HepG2 (cell line): ENCODE data around the gene MIDN. TPM values are rescaled to one million over a fixed set of nuclear protein-coding genes. Genes with fewer than 3 reads are reported as not detected.

Source experiments
- ARNTL ChIP-seq: sonication (generic); formaldehyde crosslinking; IDR thresholded peaks from 2 replicates; pipeline ENCODE4 v1.4.0; 2020; ENCODE audit warnings: mild to moderate bottlenecking, missing genetic modification reagents
- KLF16 ChIP-seq, 2 experiments: sonication (generic) in 1 of 2; formaldehyde crosslinking in 1 of 2; IDR thresholded peaks; 2 replicates each; pipeline versions ENCODE4 v1.6.1 to v1.8.0; 2016 to 2023; ENCODE audit warnings: missing genetic modification reagents in 2 of 2, missing compliant biosample characterization in 1 of 2
- KMT2A ChIP-seq: sonication (generic); formaldehyde crosslinking; IDR thresholded peaks from 2 replicates; pipeline ENCODE4 v1.4.0; 2020; ENCODE audit warnings: missing genetic modification reagents
- MAFG ChIP-seq: sonication (generic); formaldehyde crosslinking; IDR thresholded peaks from 2 replicates; pipeline ENCODE4 v1.5.1; 2020; ENCODE audit warnings: mild to moderate bottlenecking, missing genetic modification reagents
- SMARCE1 ChIP-seq: fragments of 450-650 bp; IDR thresholded peaks from 2 replicates; pipeline ENCODE4 v1.6.1; 2017; ENCODE audit warnings: borderline replicate concordance
- SOX13 ChIP-seq, 3 experiments: fragments of 450-650 bp in 1 of 3; sonication (generic) in 1 of 3; formaldehyde crosslinking in 1 of 3; IDR thresholded peaks in 2 of 3; conservative IDR thresholded peaks in 1 of 3; 2 replicates each; pipeline versions ENCODE4 v1.5.0 to v1.6.1; 2016 to 2020; ENCODE audit warnings: antibody characterized with exemption in 1 of 3, mild to moderate bottlenecking in 1 of 3, missing compliant biosample characterization in 1 of 3, missing genetic modification reagents in 1 of 3, moderate library complexity in 1 of 3
- THAP11 ChIP-seq: IDR thresholded peaks from 2 replicates; pipeline ENCODE4 v1.6.1; 2016; ENCODE audit warnings: missing biosample characterization, missing genetic modification reagents
- ZFP90 ChIP-seq: sonication (generic); formaldehyde crosslinking; IDR thresholded peaks from 2 replicates; pipeline ENCODE4 v1.8.0; 2022; ENCODE audit warnings: missing genetic modification reagents, mild to moderate bottlenecking, inconsistent platforms, borderline replicate concordance
- ZNF225 ChIP-seq: sonication (generic); formaldehyde crosslinking; IDR thresholded peaks from 2 replicates; pipeline ENCODE4 v1.4.0; 2020; ENCODE audit warnings: mild to moderate bottlenecking, missing genetic modification reagents
- ZNF251 ChIP-seq: sonication (generic); formaldehyde crosslinking; IDR thresholded peaks from 2 replicates; pipeline ENCODE4 v1.9.0; 2021; ENCODE audit warnings: mild to moderate bottlenecking, missing genetic modification reagents
- ZNF354B ChIP-seq: sonication (generic); formaldehyde crosslinking; IDR thresholded peaks from 2 replicates; pipeline ENCODE4 v1.8.0; 2022; ENCODE audit warnings: mild to moderate bottlenecking, missing genetic modification reagents
- ZNF569 ChIP-seq: sonication (generic); formaldehyde crosslinking; IDR thresholded peaks from 2 replicates; pipeline ENCODE4 v1.5.0; 2020; ENCODE audit warnings: mild to moderate bottlenecking, missing genetic modification reagents, moderate library complexity, borderline replicate concordance
- polyA plus RNA-seq, 8 experiments: library from polyadenylated mRNA; depleted of rRNA in 3 of 8; stranded (reverse) in 7 of 8; unstranded in 1 of 8; fragments of >200 nt; fragmentation: Illumina TruSeq in 4 of 8; extraction: Trizol in 4 of 8; gene quantifications; 2 replicates each; pipeline versions ENCODE4 v1.2.1 to v1.2.3, GENCODE V29; 2011 to 2016; ENCODE audit warnings: low read depth in 4 of 8, missing spikeins in 1 of 8, mixed read lengths in 1 of 8; ENCODE audit not compliant: insufficient read depth in 1 of 8
- total RNA-seq, 5 experiments: library from RNA; depleted of rRNA; stranded (reverse); fragments of >200 nt; fragmentation: Illumina TruSeq; extraction: Trizol; gene quantifications; 2 replicates each; pipeline ENCODE4 v1.2.3, GENCODE V29; 2016; ENCODE audit warnings: low read depth in 1 of 5
- TF ChIP-seq, protein P1 (sequence below): sonication (generic); formaldehyde crosslinking; conservative IDR thresholded peaks from 2 replicates; pipeline ENCODE4 v1.4.0; 2020; ENCODE audit warnings: missing genetic modification reagents
- TF ChIP-seq, protein P2 (sequence below): sonication (generic); formaldehyde crosslinking; IDR thresholded peaks from 2 replicates; pipeline ENCODE4 v1.8.0; 2023; ENCODE audit warnings: mild to moderate bottlenecking, missing genetic modification reagents
- TF ChIP-seq, protein P3 (sequence below), 2 experiments: sonication (generic) in 1 of 2; formaldehyde crosslinking in 1 of 2; IDR thresholded peaks; 2 replicates each; pipeline versions ENCODE4 v1.4.0 to v1.6.1; 2018 to 2020; ENCODE audit warnings: missing genetic modification reagents in 2 of 2, borderline replicate concordance in 1 of 2, low read depth in 1 of 2, mild to moderate bottlenecking in 1 of 2, missing biosample characterization in 1 of 2
- TF ChIP-seq, protein P4 (sequence below): sonication (generic); formaldehyde crosslinking; IDR thresholded peaks from 2 replicates; pipeline ENCODE4 v1.4.0; 2020; ENCODE audit warnings: mild to moderate bottlenecking, missing genetic modification reagents
- TF ChIP-seq, protein P5 (sequence below): sonication (generic); formaldehyde crosslinking; IDR thresholded peaks from 2 replicates; pipeline ENCODE4 v1.4.0; 2020; ENCODE audit warnings: missing genetic modification reagents, borderline replicate concordance
- TF ChIP-seq, protein P6 (sequence below): sonication (generic); formaldehyde crosslinking; IDR thresholded peaks from 2 replicates; pipeline ENCODE4 v1.8.0; 2022; ENCODE audit warnings: low read depth, missing genetic modification reagents

Gene MIDN
- total and polyA plus RNA-seq, 2 of the 13 experiments (the other 11 are each of a cell fraction or from before 2014, with no cell fraction given) = 8.4 to 18.0 TPM

DNA sequence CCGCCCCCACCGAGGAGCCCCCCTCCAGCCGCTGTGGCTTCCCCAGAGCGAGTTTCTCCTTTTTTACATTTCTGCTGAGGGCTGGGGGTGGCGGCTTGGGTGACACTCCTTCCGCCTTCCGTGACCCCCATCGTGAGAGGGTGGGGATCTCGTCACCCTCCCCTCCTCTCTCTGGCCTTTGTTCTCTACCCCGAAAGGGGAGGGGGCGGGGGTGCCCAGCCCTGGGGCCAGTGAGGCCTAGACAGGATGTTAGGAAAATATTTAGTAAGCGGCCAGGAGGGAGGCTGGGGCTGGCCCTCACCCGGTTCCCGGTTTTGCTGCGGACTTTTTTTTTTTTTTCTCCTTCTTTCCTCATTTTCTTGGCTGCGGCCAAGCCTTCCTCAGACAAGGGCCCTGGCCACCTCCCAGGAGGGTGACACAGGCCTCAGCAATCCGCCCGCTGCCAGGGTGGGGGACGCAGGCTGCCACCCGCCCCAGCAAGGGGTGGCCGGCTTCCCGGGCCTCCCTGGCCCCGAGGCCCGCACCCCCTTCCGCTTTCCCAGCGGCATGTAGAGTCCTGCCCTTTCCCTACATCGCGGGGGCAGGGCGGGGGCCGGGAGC, 3.9 kb downstream of the MIDN start (continued):
- peak; percentile 39; the same call in 1 of the 2 replicates for TF ChIP-seq THAP11
- TF ChIP-seq ZFP90 = no peak
- no peak for TF ChIP-seq MAFG (CRISPR knock-in tag)
- no peak for TF ChIP-seq KMT2A (CRISPR knock-in tag)
- TF ChIP-seq, protein P1, sequence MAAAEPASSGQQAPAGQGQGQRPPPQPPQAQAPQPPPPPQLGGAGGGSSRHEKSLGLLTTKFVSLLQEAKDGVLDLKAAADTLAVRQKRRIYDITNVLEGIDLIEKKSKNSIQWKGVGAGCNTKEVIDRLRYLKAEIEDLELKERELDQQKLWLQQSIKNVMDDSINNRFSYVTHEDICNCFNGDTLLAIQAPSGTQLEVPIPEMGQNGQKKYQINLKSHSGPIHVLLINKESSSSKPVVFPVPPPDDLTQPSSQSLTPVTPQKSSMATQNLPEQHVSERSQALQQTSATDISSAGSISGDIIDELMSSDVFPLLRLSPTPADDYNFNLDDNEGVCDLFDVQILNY = no peak
- TF ChIP-seq, protein P2, sequence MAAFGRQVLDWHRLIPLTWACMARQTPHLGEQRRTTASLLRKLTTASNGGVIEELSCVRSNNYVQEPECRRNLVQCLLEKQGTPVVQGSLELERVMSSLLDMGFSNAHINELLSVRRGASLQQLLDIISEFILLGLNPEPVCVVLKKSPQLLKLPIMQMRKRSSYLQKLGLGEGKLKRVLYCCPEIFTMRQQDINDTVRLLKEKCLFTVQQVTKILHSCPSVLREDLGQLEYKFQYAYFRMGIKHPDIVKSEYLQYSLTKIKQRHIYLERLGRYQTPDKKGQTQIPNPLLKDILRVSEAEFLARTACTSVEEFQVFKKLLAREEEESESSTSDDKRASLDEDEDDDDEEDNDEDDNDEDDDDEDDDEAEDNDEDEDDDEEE = no peak
- TF ChIP-seq ARNTL (CRISPR knock-in tag) = no peak
- TF ChIP-seq, protein P3, sequence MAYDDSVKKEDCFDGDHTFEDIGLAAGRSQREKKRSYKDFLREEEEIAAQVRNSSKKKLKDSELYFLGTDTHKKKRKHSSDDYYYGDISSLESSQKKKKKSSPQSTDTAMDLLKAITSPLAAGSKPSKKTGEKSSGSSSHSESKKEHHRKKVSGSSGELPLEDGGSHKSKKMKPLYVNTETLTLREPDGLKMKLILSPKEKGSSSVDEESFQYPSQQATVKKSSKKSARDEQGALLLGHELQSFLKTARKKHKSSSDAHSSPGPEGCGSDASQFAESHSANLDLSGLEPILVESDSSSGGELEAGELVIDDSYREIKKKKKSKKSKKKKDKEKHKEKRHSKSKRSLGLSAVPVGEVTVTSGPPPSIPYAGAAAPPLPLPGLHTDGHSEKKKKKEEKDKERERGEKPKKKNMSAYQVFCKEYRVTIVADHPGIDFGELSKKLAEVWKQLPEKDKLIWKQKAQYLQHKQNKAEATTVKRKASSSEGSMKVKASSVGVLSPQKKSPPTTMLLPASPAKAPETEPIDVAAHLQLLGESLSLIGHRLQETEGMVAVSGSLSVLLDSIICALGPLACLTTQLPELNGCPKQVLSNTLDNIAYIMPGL (CRISPR knock-in tag; IDR thresholded peaks at IDR 0.05; ENCODE audit: borderline replicate concordance in 1 of 2, low read depth in 1 of 2) = no peak
- peak; percentile 49; the same call in 1 of the 2 replicates for TF ChIP-seq SOX13 (IDR thresholded peaks at IDR 0.05)
- peak in 1 of 2 experiments; percentile 91; a peak in 2 of 4 replicates for TF ChIP-seq SOX13 (CRISPR knock-in tag; conservative IDR thresholded peaks at IDR 0.05 in 1 of 2, IDR thresholded peaks at IDR 0.05 in 1 of 2)
- TF ChIP-seq KLF16 (CRISPR knock-in tag; IDR thresholded peaks at IDR 0.05) = no peak
- TF ChIP-seq, protein P4, sequence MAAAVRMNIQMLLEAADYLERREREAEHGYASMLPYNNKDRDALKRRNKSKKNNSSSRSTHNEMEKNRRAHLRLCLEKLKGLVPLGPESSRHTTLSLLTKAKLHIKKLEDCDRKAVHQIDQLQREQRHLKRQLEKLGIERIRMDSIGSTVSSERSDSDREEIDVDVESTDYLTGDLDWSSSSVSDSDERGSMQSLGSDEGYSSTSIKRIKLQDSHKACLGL (CRISPR knock-in tag) = no peak
- TF ChIP-seq SMARCE1 = no peak
- TF ChIP-seq, protein P5, sequence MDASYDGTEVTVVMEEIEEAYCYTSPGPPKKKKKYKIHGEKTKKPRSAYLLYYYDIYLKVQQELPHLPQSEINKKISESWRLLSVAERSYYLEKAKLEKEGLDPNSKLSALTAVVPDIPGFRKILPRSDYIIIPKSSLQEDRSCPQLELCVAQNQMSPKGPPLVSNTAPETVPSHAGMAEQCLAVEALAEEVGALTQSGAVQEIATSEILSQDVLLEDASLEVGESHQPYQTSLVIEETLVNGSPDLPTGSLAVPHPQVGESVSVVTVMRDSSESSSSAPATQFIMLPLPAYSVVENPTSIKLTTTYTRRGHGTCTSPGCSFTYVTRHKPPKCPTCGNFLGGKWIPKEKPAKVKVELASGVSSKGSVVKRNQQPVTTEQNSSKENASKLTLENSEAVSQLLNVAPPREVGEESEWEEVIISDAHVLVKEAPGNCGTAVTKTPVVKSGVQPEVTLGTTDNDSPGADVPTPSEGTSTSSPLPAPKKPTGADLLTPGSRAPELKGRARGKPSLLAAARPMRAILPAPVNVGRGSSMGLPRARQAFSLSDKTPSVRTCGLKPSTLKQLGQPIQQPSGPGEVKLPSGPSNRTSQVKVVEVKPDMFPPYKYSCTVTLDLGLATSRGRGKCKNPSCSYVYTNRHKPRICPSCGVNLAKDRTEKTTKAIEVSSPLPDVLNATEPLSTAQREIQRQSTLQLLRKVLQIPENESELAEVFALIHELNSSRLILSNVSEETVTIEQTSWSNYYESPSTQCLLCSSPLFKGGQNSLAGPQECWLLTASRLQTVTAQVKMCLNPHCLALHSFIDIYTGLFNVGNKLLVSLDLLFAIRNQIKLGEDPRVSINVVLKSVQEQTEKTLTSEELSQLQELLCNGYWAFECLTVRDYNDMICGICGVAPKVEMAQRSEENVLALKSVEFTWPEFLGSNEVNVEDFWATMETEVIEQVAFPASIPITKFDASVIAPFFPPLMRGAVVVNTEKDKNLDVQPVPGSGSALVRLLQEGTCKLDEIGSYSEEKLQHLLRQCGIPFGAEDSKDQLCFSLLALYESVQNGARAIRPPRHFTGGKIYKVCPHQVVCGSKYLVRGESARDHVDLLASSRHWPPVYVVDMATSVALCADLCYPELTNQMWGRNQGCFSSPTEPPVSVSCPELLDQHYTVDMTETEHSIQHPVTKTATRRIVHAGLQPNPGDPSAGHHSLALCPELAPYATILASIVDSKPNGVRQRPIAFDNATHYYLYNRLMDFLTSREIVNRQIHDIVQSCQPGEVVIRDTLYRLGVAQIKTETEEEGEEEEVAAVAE (CRISPR knock-in tag) = no peak
- TF ChIP-seq ZNF569 (CRISPR knock-in tag) = no peak
- TF ChIP-seq ZNF354B (CRISPR knock-in tag) = no peak
- no peak for TF ChIP-seq ZNF251 (CRISPR knock-in tag)
- TF ChIP-seq ZNF225 = no peak
- TF ChIP-seq, protein P6, sequence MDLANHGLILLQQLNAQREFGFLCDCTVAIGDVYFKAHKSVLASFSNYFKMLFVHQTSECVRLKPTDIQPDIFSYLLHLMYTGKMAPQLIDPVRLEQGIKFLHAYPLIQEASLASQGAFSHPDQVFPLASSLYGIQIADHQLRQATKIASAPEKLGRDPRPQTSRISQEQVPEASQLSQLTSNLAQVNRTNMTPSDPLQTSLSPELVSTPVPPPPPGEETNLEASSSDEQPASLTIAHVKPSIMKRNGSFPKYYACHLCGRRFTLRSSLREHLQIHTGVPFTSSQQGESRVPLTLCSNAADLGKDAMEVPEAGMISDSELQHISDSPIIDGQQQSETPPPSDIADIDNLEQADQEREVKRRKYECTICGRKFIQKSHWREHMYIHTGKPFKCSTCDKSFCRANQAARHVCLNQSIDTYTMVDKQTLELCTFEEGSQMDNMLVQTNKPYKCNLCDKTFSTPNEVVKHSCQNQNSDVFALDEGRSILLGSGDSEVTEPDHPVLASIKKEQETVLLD (CRISPR knock-in tag) = peak; percentile 44; the same call in 1 of the 2 replicates
